Psoas muscle (tissue), 8 donors: ENCODE data around the gene GGA1. TPM values are rescaled to one million over a fixed set of nuclear protein-coding genes. Genes with fewer than 3 reads are reported as not detected.

Experiments
- ATAC-seq, 4 donors: fragments of 200-7000 bp; cut with Tn5 transposase; one replicate each; pipeline ENCODE4 v1.9.1; 2020; ENCODE audit warnings: moderate library complexity in 3 of 4, mild to moderate bottlenecking in 2 of 4
- DNase-seq, 2 donors: peaks; one replicate each; pipeline ENCODE4 v3.0.0-alpha.2; 2020
- H3K27ac ChIP-seq: fragments of 200-600 bp; one replicate; pipeline ENCODE4 v1.8.0; 2022
- H3K27me3 ChIP-seq, 3 donors: fragments of 200-600 bp in 1 of 3; one replicate each; pipeline versions ENCODE4 v1.6.1 to v1.8.0; 2013 to 2022; ENCODE audit warnings: low read length in 2 of 3, mild to moderate bottlenecking in 2 of 3, moderate library complexity in 1 of 3; ENCODE audit not compliant: insufficient read depth in 3 of 3
- H3K36me3 ChIP-seq, 2 donors: fragments of 200-600 bp in 1 of 2; one replicate each; pipeline versions ENCODE4 v1.6.1 to v1.8.0; 2013 to 2022; ENCODE audit warnings: low read depth in 1 of 2, mild to moderate bottlenecking in 1 of 2, moderate library complexity in 1 of 2; ENCODE audit not compliant: insufficient read depth in 1 of 2
- H3K4me1 ChIP-seq: fragments of 200-600 bp; one replicate; pipeline ENCODE4 v1.8.0; 2022
- H3K4me3 ChIP-seq: fragments of 200-600 bp; one replicate; pipeline ENCODE4 v1.8.0; 2022; ENCODE audit warnings: mild to moderate bottlenecking
- H3K9me3 ChIP-seq: fragments of 200-600 bp; one replicate; pipeline ENCODE4 v1.8.0; 2022
- WGBS, 3 donors: extraction: QIAGEN DNeasy Blood & Tissue Kit; methylation state at CpG; one replicate each; pipeline versions ENCODE4 v1.1.6 to v1.1.7; 2013; 5-methylcytosine and 5-hydroxymethylcytosine counted together
- intact Hi-C, 2 donors: fragments of 100-400 bp; cut with DNase I; formaldehyde crosslinking; loops; one replicate each; pipeline versions ENCODE4 v1.11.0 to v1.14.2; 2022
- polyA plus RNA-seq, 3 donors: library from polyadenylated mRNA; stranded (reverse); fragments of 200-250 nt; gene quantifications; one replicate each; pipeline ENCODE4 v1.2.3, GENCODE V29; 2013
- total RNA-seq, 4 donors: library from RNA; stranded (reverse); fragmentation: NEBNext Ultra II Directional in 2 of 4; extraction: Animal tissue kit (Norgen Biotek cat#: 25700) in 2 of 4; gene quantifications; one replicate each; pipeline versions ENCODE4 v1.2.1 to v1.2.4, GENCODE V29; 2021 to 2023
- TF ChIP-seq, protein P1 (sequence below): fragments of 200-600 bp; IDR thresholded peaks from one replicate; pipeline ENCODE4 v1.8.0; 2022; ENCODE audit warnings: antibody characterized with exemption
- donor health status: healthy with polysubstance abuse.
- donor health status: DM: no; HTN: no; CAD: no; lungs with moderate emphysema.
- donor health status: Bipolar disorder and iron deficiency.
- donor health status: healthy.
- donor health status: DM: yes; HTN: yes; CAD: no.
- donor health status: DM: no; HTN: no; CAD: no.
- donor health status: DM: no; HTN: no; CAD: no.
- donor health status: DM: yes; HTN: yes; CAD: no.

The GGA1 gene
- total and polyA plus RNA-seq, 7 donors = 30.2 to 39.4 (median 33.9) TPM

DNA sequence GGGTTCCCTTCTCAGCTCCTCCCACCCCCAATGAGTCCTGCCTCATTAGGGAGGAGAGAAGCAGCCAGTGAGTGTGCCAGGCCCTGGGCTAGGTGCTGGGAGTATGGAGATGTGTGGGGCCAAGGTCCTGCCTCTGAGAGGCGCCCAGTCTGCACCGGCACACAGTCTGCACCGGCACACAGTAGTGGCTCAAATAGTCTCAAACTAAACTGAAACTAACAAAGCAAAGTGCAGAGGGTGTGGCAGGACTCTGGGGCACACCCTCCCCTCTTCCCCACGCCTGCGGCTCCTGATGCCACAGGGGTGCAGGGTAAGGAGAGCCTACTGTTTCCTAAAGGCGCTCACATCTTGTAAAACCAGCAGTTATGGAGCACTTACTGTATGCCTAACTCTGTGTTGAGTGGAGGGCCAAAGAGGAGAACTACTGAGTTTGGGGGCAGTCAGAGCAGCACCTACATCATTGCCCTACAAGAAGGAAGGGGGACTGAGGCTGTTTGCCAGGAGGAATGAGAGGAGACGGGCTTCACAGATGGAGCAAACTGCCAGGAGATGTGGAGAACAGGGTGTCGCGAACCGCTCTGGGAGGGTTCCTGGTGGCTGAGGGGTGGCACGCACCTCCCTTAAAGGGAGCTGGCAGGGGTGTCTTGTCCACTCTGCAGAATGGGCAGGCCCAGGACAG, 29.9 kb downstream of the GGA1 start:
- Histone ChIP-seq H3K4me1 (peaks cover 13% of the 10 kb centered on the region), H3K27me3 (peaks cover 0 to 10% (median 0%) of the 10 kb centered on the region in 3 donors), H3K4me3 (peak overlapping the region; percentile 59), H3K27ac (no peak overlapping the region), H3K36me3 (no peaks in the 10 kb centered on the region), H3K9me3 (no peaks in the 10 kb centered on the region)
- WGBS, 3 donors = 67 to 76% (median 71%) methylated on average over 11 of the region's 11 CpGs
- intact Hi-C loops = no loop called here
- no peak for ATAC-seq
- no peak for DNase-seq
- TF ChIP-seq, protein P1, sequence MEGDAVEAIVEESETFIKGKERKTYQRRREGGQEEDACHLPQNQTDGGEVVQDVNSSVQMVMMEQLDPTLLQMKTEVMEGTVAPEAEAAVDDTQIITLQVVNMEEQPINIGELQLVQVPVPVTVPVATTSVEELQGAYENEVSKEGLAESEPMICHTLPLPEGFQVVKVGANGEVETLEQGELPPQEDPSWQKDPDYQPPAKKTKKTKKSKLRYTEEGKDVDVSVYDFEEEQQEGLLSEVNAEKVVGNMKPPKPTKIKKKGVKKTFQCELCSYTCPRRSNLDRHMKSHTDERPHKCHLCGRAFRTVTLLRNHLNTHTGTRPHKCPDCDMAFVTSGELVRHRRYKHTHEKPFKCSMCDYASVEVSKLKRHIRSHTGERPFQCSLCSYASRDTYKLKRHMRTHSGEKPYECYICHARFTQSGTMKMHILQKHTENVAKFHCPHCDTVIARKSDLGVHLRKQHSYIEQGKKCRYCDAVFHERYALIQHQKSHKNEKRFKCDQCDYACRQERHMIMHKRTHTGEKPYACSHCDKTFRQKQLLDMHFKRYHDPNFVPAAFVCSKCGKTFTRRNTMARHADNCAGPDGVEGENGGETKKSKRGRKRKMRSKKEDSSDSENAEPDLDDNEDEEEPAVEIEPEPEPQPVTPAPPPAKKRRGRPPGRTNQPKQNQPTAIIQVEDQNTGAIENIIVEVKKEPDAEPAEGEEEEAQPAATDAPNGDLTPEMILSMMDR = no peak

DNA sequence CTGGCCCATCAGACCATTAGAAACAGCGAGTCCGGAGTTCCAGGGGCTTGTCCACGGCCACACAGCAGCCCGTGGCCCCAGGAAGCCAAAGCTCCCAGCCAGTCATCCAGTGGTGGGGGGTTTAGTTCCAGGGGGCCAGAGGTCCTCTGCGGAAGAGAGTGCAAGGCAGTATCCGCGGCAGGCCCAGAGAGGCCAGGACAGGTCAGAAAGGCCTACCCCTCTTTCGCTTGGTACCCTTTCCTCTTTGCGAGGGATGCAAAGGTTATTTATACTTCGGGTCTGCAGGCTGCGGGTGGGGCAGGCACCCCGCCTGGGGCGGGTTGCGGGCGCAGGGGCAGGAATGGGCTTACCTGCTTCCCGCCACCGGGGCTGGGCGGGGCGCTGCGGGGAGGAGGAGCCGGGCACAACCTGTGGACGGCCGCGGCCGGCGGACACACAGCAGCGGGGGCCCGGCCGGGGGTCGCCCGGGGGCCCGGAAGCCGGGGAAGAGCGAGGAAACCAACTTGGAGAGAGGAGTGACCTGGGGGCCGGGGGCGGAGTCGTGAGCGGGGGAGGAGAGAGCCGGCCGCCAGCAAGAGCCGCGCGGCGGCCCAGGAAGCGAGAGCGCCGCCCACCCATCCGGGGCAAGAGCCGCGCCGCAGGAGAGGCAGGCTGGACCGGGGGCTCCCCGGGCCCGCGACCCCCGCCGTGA, 30.6 kb downstream of the GGA1 start, which contains the start of gene SH3BP1:
SH3BP1 (plus strand) TSS at position 600 of the 691 bp plus-strand sequence. CDS start 119 bp downstream, outside the sequence.
- WGBS, 3 donors = 10 to 22% (median 11%) methylated on average over 28 to 57 of the region's 57 CpGs
- Histone ChIP-seq H3K27ac (no peak within 1 kb of the TSS), H3K9me3 (no peaks in the 10 kb centered on the region), H3K36me3 (no peaks in the 10 kb centered on the region), H3K4me3 (peak within 1 kb of the TSS; percentile 59), H3K27me3 (peaks cover 0 to 10% (median 0%) of the 10 kb centered on the region in 3 donors), H3K4me1 (peaks cover 7% of the 10 kb centered on the region)
- DNase-seq = peak; percentile 62 to 72
- intact Hi-C loops = no loop called here
- no peak for ATAC-seq
- TF ChIP-seq, protein P1 = no peak

DNA sequence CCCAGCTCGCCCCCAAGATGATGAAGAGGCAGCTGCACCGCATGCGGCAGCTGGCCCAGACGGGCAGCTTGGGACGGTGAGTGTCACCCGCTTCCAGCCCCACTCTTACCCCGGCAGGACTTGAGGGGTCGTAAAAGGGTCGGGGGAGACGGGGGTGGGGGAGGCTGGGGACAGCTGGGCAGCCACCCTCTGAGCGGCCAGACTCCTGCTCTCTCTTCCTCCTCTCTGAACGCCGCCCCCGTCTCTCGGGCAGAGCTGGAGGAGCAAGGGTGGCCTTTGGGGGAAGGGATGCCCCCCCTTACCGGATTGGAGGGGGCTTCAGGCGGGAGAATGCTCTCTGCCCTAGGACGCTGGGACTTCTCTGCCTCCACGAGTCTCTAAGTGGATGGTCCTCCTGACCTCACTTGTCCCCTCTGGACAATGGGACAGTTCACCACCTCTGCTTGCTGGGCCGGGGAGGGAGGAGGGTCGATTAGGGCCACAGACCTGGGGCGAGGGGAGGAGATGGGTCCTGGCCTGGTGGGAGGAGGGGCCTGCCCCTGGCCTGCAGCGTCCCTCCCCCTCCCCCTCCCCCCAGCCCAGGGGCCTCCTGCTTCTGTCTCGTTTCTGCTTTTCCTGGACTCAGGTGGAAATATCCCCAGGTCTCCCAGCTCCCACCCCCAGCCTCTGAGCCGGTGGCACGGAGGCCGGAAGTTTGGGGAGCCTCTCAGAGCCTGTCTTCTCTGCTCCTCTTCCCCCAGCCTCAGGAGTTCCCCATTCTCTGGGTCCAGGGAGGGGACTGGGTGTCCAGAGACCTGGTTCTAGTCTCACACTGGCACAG, 31.3 kb downstream of the GGA1 start:
- H3K27ac ChIP-seq = no peak overlapping the region
- H3K4me3 ChIP-seq = peak overlapping the region; percentile 59
- intact Hi-C loops = loop anchor here in 1 of 2 donors (5.0 kb wide), 1 partner anchor 152 kb away; no protein-coding TSS in a partner anchor
- 16 to 23% (median 21%) methylated on average over 18 to 27 of the region's 27 CpGs for WGBS, 3 donors
- no peak for ATAC-seq
- TF ChIP-seq, protein P1 = no peak
- H3K27me3 ChIP-seq = peaks cover 0 to 10% (median 0%) of the 10 kb centered on the region in 3 donors
- H3K36me3 ChIP-seq = no peaks in the 10 kb centered on the region
- no peaks in the 10 kb centered on the region for H3K9me3 ChIP-seq
- no peak for DNase-seq
- no peaks in the 10 kb centered on the region for H3K4me1 ChIP-seq

DNA sequence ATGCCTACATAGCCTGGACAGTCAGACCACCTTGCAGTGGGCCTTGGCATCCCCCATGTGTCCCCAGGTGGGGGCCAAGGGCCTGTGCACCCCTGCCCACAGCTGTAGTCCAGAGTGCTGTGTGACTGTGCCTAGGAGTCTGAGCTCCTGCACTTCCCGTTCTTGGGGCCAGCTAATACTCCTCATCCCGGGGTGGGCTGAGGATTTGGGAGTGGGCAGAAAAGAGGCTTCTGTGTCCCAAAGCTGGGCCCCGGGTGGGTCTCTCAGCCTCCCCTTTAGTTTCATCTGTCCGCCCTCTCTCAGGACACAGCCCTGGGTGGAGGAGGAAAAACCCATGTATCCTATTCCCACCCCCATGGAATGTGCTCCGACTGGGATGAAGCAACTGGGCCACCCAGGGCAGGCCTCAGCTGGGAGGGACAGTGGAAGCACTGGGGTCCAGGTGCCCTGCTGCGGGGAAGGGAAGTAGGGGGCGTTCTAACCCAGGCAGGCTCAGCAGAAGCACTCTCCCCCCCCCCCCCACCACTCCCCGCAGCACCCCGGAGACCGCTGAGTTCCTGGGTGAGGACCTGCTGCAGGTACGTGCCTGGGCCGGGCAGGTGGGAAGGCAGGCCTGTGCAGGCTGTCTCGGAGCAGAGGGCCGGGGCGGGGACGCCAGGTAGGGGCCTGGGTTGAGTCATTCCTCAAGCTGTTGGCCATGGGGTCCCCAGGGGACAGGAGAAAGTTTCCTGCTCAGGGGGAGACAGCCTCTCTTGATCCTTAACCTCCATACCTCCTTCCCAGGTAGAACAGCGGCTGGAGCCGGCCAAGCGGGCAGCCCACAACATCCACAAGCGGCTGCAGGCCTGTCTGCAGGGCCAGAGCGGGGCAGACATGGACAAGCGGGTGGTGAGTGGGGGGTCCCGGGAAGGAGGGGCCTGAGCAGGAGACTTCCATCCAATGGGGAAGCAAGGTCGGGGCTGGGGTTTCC, 32.2 kb downstream of the GGA1 start:
- no peaks in the 10 kb centered on the region for H3K4me1 ChIP-seq
- H3K27me3 ChIP-seq = peaks cover 0 to 10% (median 0%) of the 10 kb centered on the region in 3 donors
- no peak for ATAC-seq
- 82 to 88% (median 86%) methylated on average over 21 to 24 of the region's 24 CpGs for WGBS, 3 donors
- H3K27ac ChIP-seq = no peak overlapping the region
- H3K9me3 ChIP-seq = no peaks in the 10 kb centered on the region
- H3K4me3 ChIP-seq = peak overlapping the region; percentile 59
- TF ChIP-seq, protein P1 = no peak
- no peaks in the 10 kb centered on the region for H3K36me3 ChIP-seq
- no peak for DNase-seq
- intact Hi-C loops = loop anchor here in 1 of 2 donors (5.0 kb wide), 1 partner anchor 151 kb away; no protein-coding TSS in a partner anchor
